GM12878 (cell line): Measurements from ENCODE around the gene HEMK1. TPM values are rescaled to one million over a fixed set of nuclear protein-coding genes. Genes with fewer than 3 reads are reported as not detected.

Experiments used
- ATAC-seq: fragments of 200-7000 bp; cut with Tn5 transposase; 3 replicates; pipeline ENCODE4 v1.9.1; 2020; ENCODE audit warnings: mild to moderate bottlenecking, moderate library complexity
- BruUV-seq: library from RNA; stranded (reverse); fragments of 400-500 nt; replicated peaks from 2 replicates; lab custom pipeline; 2021; lab: Mats Ljungman, UMichigan
- CTCF ChIA-PET: fragments of 300-600 bp; sonication (Branson Sonifier 250); formaldehyde crosslinking; extraction: SDS; loops from one replicate; lab custom pipeline; 2021; ENCODE audit warnings: inconsistent platforms; lab: Yijun Ruan, JAX
- POLR2A ChIA-PET: fragments of 350-600 bp; formaldehyde crosslinking; extraction: SDS; loops from one replicate; lab custom pipeline; 2021; ENCODE audit warnings: inconsistent platforms; lab: Charles Lee
- RAD21 ChIA-PET: fragments of 300-600 bp; sonication (Branson Sonifier 250); formaldehyde crosslinking; loops from one replicate; lab custom pipeline; 2023; ENCODE audit warnings: antibody characterized with exemption; ENCODE audit not compliant: unreplicated experiment; lab: Charles Lee
- SMC1A ChIA-PET: fragments of 300-600 bp; sonication (Branson Sonifier 250); formaldehyde crosslinking; loops from one replicate; lab custom pipeline; 2023; ENCODE audit not compliant: unreplicated experiment, uncharacterized antibody; lab: Charles Lee
- DNase-seq: peaks from one replicate; pipeline ENCODE4 v3.0.0-alpha.2; 2011; ENCODE audit warnings: low read depth, low spot score
- FAIRE-seq: peaks from 3 replicates; lab custom pipeline; 2011; peaks lifted over from hg19 to GRCh38; lab: Jason Lieb, UNC
- H2AFZ ChIP-seq: 2 replicates; pipeline ENCODE4 v1.6.0; 2011; ENCODE audit warnings: low read depth, low read length, control low read depth; ENCODE audit not compliant: control insufficient read depth
- H3K27ac ChIP-seq: 2 replicates; pipeline ENCODE4 v1.5.1; 2011; ENCODE audit warnings: control low read depth; ENCODE audit not compliant: control insufficient read depth, insufficient read depth
- H3K27me3 ChIP-seq, 2 experiments: replicated peaks in 1 of 2; 2 replicates each; pipeline versions ENCODE4 v1.6.0 to v1.6.1; 2011; ENCODE audit warnings: low read length in 1 of 2; ENCODE audit not compliant: control insufficient read depth in 2 of 2, insufficient read depth in 2 of 2
- H3K36me3 ChIP-seq, 2 experiments: 2 replicates each; pipeline ENCODE4 v1.5.1; 2011; ENCODE audit warnings: low read length in 1 of 2; ENCODE audit not compliant: control insufficient read depth in 2 of 2, insufficient read depth in 2 of 2
- H3K4me1 ChIP-seq: 2 replicates; pipeline ENCODE4 v1.6.1; 2011; ENCODE audit warnings: mild to moderate bottlenecking, low read length, moderate library complexity, mixed read lengths; ENCODE audit not compliant: control insufficient read depth, insufficient read depth
- H3K4me2 ChIP-seq: 2 replicates; pipeline ENCODE4 v1.6.0; 2011; ENCODE audit warnings: control low read depth; ENCODE audit not compliant: control insufficient read depth, insufficient read depth
- H3K4me3 ChIP-seq: fragments of 200-600 bp; sonication (generic); 2 replicates; pipeline ENCODE4 v1.5.1; 2016
- H3K79me2 ChIP-seq: 2 replicates; pipeline ENCODE4 v1.6.0; 2011; ENCODE audit warnings: low read length; ENCODE audit not compliant: control insufficient read depth, insufficient read depth
- H3K9ac ChIP-seq: 2 replicates; pipeline ENCODE4 v1.8.0; 2011; ENCODE audit warnings: low read length, control low read depth, mixed read lengths; ENCODE audit not compliant: control insufficient read depth, insufficient read depth
- H3K9me3 ChIP-seq: replicated peaks from 3 replicates; pipeline ENCODE4 v1.5.1; 2011; ENCODE audit warnings: mild to moderate bottlenecking, low read length; ENCODE audit not compliant: control insufficient read depth, insufficient read depth
- H4K20me1 ChIP-seq: 2 replicates; pipeline ENCODE4 v1.6.0; 2011; ENCODE audit not compliant: control insufficient read depth, insufficient read depth
- SMARCA5 ChIP-seq: fragments of 450-650 bp; IDR thresholded peaks from 2 replicates; pipeline ENCODE4 v1.6.1; 2017; ENCODE audit warnings: mild to moderate bottlenecking
- SP1 ChIP-seq: IDR thresholded peaks from one replicate; pipeline ENCODE4 v1.6.1; 2011; ENCODE audit warnings: low read depth, low read length
- ZNF217 ChIP-seq: fragments of 450-650 bp; IDR thresholded peaks from 2 replicates; pipeline ENCODE4 v1.6.1; 2017; ENCODE audit warnings: antibody characterized with exemption, mild to moderate bottlenecking
- WGBS: methylation state at CpG from one replicate; pipeline ENCODE4 v1.1.6; 2016; ENCODE audit warnings: low lambda C conversion rate; ENCODE audit not compliant: insufficient replicate concordance, insufficient coverage; ENCODE audit errors: missing lambda C conversion rate; 5-methylcytosine and 5-hydroxymethylcytosine counted together
- in situ Hi-C: fragments of 300-500 bp; cut with MboI; formaldehyde crosslinking; loops from 9 replicates; pipeline ENCODE4 v1.14.3; 2018; ENCODE audit warnings: mixed read lengths
- intact Hi-C: fragments of 100-400 bp; cut with micrococcal nuclease; formaldehyde crosslinking; loops from one replicate; pipeline ENCODE4 v1.14.2; 2022; ENCODE audit not compliant: unreplicated experiment
- polyA plus RNA-seq, 11 experiments: library from polyadenylated mRNA; depleted of rRNA in 4 of 11; unstranded in 6 of 11; stranded (reverse) in 5 of 11; fragments of >200 nt; fragmentation: Nextera tagmentation in 4 of 11; fragmentation: Illumina TruSeq in 1 of 11; extraction: Ambion mirVana in 4 of 11; extraction: Trizol in 1 of 11; gene quantifications; 1 replicate in 1 of 11; 2 replicates in 10 of 11; pipeline versions ENCODE4 v1.2.1 to v1.2.3, GENCODE V29; 2011 to 2016; ENCODE audit warnings: inconsistent platforms in 2 of 11, missing spikeins in 2 of 11, low read depth in 1 of 11
- total RNA-seq, 4 experiments: library from RNA; depleted of rRNA in 3 of 4; stranded (reverse); fragments of >200 nt in 3 of 4; fragmentation: Illumina TruSeq in 1 of 4; extraction: Trizol in 1 of 4; gene quantifications; 2 replicates each; pipeline versions ENCODE4 v1.2.1 to v1.2.3, GENCODE V29; 2013 to 2021
- TF ChIP-seq, protein P1 (sequence below): IDR thresholded peaks from 2 replicates; pipeline ENCODE4 v1.6.1; 2011; ENCODE audit warnings: low read depth, low read length, improper control_type of control experiment, borderline replicate concordance
- TF ChIP-seq, protein P2 (sequence below): fragments of 450-650 bp; formaldehyde crosslinking; IDR thresholded peaks from 2 replicates; pipeline ENCODE4 v1.4.0; 2022; ENCODE audit warnings: mild to moderate bottlenecking, moderate library complexity

Gene HEMK1
- total and polyA plus RNA-seq, 10 of the 15 experiments (the other 5 are each of a cell fraction or from before 2014, with no cell fraction given): 2.8 to 19.0 (median 12.0) TPM

DNA sequence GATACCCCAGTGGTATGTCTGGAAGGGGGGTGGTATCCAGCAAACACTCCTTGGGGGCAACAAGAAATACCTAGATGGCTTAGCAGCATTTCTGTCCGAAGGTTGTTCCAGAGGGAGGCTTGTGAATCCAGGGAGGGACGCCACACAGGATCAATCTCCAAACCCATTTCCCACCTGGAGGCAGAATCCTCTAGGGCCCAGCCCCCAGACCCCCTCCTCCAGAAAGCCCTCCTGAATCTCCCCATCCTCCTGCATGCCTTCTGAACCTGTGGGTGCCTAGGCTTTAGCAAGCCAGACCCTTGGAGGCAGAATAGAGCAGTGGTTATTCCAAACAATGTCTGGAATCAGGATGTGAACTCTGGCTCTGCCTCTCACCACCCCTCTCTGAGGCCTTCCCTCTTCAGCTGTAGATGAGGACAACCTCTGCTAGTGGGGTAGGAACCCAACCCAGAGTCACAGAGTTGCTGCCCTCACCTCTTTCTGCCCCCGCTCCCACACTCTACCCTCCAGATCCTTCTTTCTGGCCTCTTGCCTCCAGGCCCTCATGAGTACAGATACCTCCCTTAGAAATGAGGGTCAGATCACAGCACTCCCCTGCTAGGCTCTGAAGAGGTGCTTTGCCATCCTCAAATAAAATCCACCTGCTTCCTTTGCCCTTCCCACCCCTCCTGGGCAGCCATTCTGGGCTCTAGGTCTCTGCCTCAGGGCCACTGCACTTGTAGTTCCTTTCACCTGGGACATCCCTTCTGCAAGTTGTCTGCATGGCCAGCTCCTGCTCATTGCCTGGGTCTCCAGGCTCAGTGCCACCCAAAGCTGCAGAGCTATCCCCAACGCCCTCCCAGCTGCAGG is 34.2 kb downstream of the HEMK1 start (continued):
- TF ChIP-seq, protein P1, sequence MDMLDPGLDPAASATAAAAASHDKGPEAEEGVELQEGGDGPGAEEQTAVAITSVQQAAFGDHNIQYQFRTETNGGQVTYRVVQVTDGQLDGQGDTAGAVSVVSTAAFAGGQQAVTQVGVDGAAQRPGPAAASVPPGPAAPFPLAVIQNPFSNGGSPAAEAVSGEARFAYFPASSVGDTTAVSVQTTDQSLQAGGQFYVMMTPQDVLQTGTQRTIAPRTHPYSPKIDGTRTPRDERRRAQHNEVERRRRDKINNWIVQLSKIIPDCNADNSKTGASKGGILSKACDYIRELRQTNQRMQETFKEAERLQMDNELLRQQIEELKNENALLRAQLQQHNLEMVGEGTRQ: no peak
- TF ChIP-seq ZNF217: no peak

DNA sequence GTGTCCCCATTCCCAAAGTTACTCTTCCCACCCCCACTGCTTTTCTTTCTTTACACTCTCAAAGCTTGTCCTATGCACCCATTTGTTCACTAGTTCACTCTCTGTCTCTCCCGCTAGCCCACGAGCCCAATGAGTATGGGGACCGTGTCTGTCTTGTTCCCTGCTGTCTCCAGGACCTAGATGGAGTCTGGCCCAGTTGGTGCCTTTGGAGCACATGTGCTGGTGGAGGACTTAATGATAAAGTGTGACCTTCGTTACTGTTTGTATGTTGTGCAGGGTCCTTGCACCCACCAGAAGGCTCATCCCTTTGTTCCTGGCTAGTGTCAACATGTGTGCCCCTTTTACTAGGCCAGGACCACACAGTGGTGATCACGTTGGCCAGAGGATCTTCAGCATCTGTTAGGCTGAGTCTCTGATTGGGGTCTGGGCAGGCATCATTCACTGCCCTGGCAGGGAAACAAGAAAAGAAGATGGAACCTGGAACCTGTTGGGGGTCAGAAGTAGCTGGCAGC is 34.8 kb downstream of the HEMK1 start:
- Histone ChIP-seq H3K4me1 (peaks cover 21% of the 10 kb centered on the region), H3K27me3 (no peaks in the 10 kb centered on the region), H4K20me1 (no peaks in the 10 kb centered on the region), H3K36me3 (no peaks in the 10 kb centered on the region), H3K4me2 (no peak overlapping the region), H3K79me2 (no peaks in the 10 kb centered on the region), H3K27ac (no peak overlapping the region), H3K9ac (no peak overlapping the region), H3K4me3 (no peak overlapping the region), H3K9me3 (no peaks in the 10 kb centered on the region), H2AFZ (no peak overlapping the region)
- in situ Hi-C loops (loop anchor here (25.0 kb wide), 1 partner anchor 1083 kb away; no protein-coding TSS in a partner anchor), intact Hi-C loops (no loop called here)
- SMC1A ChIA-PET: interaction anchor here (0.9 kb wide), 1 partner anchor 13 kb away, joined by 3 read pairs; no protein-coding TSS in a partner anchor
- CTCF ChIA-PET: interaction anchor here (1.5 to 2.1 kb wide), 3 partner anchors 9 to 33 kb away, joined by 5 to 9 read pairs (median 5); no protein-coding TSS in a partner anchor
- no peak for TF ChIP-seq SP1
- no peak for TF ChIP-seq SMARCA5
- TF ChIP-seq, protein P2, sequence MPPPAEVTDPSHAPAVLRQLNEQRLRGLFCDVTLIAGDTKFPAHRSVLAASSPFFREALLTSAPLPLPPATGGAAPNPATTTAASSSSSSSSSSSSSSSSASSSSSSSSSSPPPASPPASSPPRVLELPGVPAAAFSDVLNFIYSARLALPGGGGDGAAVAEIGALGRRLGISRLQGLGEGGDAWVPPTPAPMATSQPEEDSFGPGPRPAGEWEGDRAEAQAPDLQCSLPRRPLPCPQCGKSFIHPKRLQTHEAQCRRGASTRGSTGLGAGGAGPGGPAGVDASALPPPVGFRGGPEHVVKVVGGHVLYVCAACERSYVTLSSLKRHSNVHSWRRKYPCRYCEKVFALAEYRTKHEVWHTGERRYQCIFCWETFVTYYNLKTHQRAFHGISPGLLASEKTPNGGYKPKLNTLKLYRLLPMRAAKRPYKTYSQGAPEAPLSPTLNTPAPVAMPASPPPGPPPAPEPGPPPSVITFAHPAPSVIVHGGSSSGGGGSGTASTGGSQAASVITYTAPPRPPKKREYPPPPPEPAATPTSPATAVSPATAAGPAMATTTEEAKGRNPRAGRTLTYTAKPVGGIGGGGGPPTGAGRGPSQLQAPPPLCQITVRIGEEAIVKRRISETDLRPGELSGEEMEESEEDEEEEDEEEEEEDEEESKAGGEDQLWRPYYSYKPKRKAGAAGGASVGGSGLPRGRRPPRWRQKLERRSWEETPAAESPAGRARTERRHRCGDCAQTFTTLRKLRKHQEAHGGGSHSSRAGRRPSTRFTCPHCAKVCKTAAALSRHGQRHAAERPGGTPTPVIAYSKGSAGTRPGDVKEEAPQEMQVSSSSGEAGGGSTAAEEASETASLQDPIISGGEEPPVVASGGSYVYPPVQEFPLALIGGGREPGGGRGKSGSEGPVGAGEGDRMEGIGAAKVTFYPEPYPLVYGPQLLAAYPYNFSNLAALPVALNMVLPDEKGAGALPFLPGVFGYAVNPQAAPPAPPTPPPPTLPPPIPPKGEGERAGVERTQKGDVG (CRISPR knock-in tag): no peak
- BruUV-seq: no TSS peak
- POLR2A ChIA-PET: interaction anchor here (7.6 kb wide), 1 partner anchor 14 kb away, joined by 65 read pairs; no protein-coding TSS in a partner anchor
- ATAC-seq: no peak
- no peak for FAIRE-seq
- 36% methylated on average over 5 of the region's 5 CpGs for WGBS
- DNase-seq: no peak
- RAD21 ChIA-PET: interaction anchor here (0.7 to 1.0 kb wide), 2 partner anchors 11 to 35 kb away, joined by 3 read pairs; partner anchors contain the start of gene HEMK1
